Glutamatergic neuron (in vitro differentiated cells): ENCODE measurements around the gene GPR161. TPM values are rescaled to one million over a fixed set of nuclear protein-coding genes. Genes with fewer than 3 reads are reported as not detected.

Experiments used
- DNase-seq: peaks from one replicate; pipeline ENCODE4 v3.0.0; 2022
- H3K27ac Mint-ChIP-seq: one replicate; pipeline ENCODE4 v1.8.0; 2020; ENCODE audit warnings: mild to moderate bottlenecking, mixed read lengths, inconsistent platforms; ENCODE audit not compliant: unreplicated experiment
- H3K27me3 Mint-ChIP-seq: one replicate; pipeline ENCODE4 v1.8.0; 2020; ENCODE audit warnings: mild to moderate bottlenecking, moderate library complexity, mixed read lengths, inconsistent platforms; ENCODE audit not compliant: unreplicated experiment
- H3K36me3 Mint-ChIP-seq: one replicate; pipeline ENCODE4 v1.8.0; 2020; ENCODE audit warnings: mild to moderate bottlenecking, mixed read lengths, inconsistent platforms; ENCODE audit not compliant: unreplicated experiment
- H3K4me1 Mint-ChIP-seq: one replicate; pipeline ENCODE4 v1.8.0; 2020; ENCODE audit warnings: mild to moderate bottlenecking, low read depth, mixed read lengths, inconsistent platforms; ENCODE audit not compliant: unreplicated experiment
- H3K4me3 Mint-ChIP-seq: one replicate; pipeline ENCODE4 v1.8.0; 2020; ENCODE audit warnings: mild to moderate bottlenecking, mixed read lengths, inconsistent platforms; ENCODE audit not compliant: unreplicated experiment
- H3K9me3 Mint-ChIP-seq: one replicate; pipeline ENCODE4 v1.8.0; 2020; ENCODE audit warnings: mild to moderate bottlenecking, moderate library complexity, mixed read lengths, inconsistent platforms; ENCODE audit not compliant: unreplicated experiment
- total RNA-seq: library from RNA; stranded (reverse); fragmentation: NEBNext Ultra II Directional; extraction: Animal tissue kit (Norgen Biotek cat#: 25700); gene quantifications from one replicate; pipeline ENCODE4 v1.2.1, GENCODE V29; 2021; ENCODE audit not compliant: unreplicated experiment
- TF ChIP-seq, protein P1 (sequence below): fragments of 200-600 bp; sonication (generic); IDR thresholded peaks from one replicate; pipeline ENCODE4 v1.5.0; 2021; ENCODE audit not compliant: partially characterized antibody, unreplicated experiment

Gene GPR161
- total RNA-seq, 1 donor from 2014 or later, result 69.3 TPM

DNA sequence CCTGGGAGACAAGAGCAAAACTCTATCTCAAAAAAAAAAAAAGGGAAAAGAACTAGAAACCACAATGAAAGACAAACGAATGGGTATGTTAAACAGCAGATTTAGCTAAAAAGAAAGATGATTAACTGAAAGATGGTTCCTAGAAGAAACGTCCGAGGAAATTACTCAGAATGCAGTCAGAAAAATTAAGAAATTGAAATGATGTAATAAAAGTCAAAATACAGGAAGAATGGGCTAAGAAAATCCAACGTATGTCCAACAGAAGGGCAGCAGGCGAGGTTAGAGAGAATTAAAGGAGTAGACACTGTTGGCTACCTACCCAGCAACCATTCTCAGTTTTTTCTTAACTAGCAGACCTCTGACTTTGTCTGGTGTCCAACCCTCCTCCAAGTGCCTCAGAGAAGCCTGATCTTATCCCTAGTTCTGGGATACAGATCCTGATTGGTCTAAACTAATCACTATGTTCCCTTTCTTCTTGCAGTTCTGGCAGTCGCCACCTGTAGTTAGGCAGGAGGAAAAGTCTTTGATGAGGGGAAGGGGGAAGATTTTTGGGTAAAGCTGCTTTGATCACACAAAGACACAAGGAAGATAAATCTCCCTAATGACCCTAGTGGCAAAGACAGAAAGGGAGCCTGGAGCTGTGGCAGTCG, 25.7 kb downstream of the GPR161 start:
- no peak overlapping the region for H3K27ac Mint-ChIP-seq
- no peak for DNase-seq
- H3K36me3 Mint-ChIP-seq, result peaks cover 5% of the 10 kb centered on the region

DNA sequence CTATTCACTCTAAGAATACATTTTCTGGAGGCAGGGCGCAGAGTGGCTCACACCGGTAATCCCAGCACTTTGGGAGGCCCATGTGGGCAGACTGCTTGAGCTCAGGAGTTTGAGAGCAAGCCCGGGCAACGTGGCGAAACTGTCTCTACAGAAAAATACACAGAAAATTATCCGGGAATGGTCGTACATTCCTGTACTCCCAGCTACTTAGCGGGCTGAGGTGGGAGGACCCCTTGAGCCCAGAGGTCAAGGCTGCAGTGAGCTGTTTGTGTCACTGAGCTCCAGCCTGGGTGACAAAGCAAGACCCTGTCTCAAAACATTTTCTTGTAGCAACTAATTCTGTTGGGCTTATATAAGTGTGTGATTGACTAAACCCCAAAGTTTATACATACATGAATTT, 30.5 kb downstream of the GPR161 start:
- TF ChIP-seq, protein P1, sequence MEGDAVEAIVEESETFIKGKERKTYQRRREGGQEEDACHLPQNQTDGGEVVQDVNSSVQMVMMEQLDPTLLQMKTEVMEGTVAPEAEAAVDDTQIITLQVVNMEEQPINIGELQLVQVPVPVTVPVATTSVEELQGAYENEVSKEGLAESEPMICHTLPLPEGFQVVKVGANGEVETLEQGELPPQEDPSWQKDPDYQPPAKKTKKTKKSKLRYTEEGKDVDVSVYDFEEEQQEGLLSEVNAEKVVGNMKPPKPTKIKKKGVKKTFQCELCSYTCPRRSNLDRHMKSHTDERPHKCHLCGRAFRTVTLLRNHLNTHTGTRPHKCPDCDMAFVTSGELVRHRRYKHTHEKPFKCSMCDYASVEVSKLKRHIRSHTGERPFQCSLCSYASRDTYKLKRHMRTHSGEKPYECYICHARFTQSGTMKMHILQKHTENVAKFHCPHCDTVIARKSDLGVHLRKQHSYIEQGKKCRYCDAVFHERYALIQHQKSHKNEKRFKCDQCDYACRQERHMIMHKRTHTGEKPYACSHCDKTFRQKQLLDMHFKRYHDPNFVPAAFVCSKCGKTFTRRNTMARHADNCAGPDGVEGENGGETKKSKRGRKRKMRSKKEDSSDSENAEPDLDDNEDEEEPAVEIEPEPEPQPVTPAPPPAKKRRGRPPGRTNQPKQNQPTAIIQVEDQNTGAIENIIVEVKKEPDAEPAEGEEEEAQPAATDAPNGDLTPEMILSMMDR, result no peak
- Mint-ChIP-seq H3K36me3 (peaks cover 5% of the 10 kb centered on the region), H3K9me3 (peaks cover 1% of the 10 kb centered on the region), H3K4me1 (peaks cover 4% of the 10 kb centered on the region), H3K27me3 (peaks cover 4% of the 10 kb centered on the region), H3K27ac (no peak overlapping the region), H3K4me3 (no peak overlapping the region)
- DNase-seq, result no peak

More for the DNA sequence above, 25.7 kb downstream of the GPR161 start:
- Mint-ChIP-seq H3K9me3 (peaks cover 3% of the 10 kb centered on the region), H3K4me1 (peaks cover 19% of the 10 kb centered on the region), H3K27me3 (peaks cover 2% of the 10 kb centered on the region), H3K4me3 (no peak overlapping the region)
- TF ChIP-seq, protein P1, result no peak

DNA sequence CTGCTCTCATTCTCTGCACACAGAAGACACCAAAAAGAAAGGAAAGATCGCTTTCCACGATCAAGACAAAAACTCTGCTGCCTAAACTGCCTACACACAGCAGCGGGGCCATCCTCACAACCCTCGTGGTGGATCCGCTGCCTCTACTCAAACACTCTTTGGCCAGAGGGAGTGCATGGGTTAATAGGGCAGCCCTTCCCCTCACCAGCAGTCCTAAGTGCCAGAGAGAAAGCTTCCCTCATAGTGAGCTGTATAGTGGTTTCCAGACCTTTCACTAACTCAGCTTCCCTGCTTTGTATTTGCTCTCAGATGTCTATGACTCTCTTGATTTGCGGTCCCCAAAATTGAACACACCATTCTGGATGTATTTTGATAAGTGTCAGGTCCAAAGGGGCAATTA, 30.9 kb downstream of the GPR161 start:
- TF ChIP-seq, protein P1, result no peak
- Mint-ChIP-seq H3K4me3 (no peak overlapping the region), H3K27ac (peak overlapping the region; percentile 36), H3K9me3 (peaks cover 1% of the 10 kb centered on the region), H3K36me3 (peaks cover 5% of the 10 kb centered on the region), H3K4me1 (peaks cover 4% of the 10 kb centered on the region), H3K27me3 (peaks cover 4% of the 10 kb centered on the region)
- no peak for DNase-seq

DNA sequence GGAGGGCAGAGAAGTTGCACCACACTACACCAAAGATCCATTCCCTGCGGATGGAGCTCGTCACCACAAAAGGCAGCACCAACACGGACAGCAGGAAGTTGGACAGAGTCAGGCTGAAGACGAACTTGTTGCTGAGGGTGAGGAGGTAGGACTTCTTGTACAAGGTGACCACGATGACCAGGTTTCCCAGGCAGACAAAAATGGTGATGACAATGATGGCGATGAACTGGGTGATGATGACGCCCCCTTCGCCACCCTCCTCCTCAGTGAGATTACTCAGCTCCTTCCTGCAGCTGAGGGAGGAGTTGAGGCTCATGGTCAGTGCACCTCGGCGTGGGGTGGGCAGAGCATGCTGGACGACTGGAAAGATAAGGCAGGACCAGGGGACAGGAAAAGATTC, 32.2 kb downstream of the GPR161 start:
- TF ChIP-seq, protein P1, result no peak
- H3K27me3 Mint-ChIP-seq, result peaks cover 4% of the 10 kb centered on the region
- peaks cover 4% of the 10 kb centered on the region for H3K4me1 Mint-ChIP-seq
- H3K36me3 Mint-ChIP-seq, result peaks cover 5% of the 10 kb centered on the region
- H3K4me3 Mint-ChIP-seq, result no peak overlapping the region
- H3K9me3 Mint-ChIP-seq, result peaks cover 1% of the 10 kb centered on the region
- DNase-seq, result no peak
- H3K27ac Mint-ChIP-seq, result no peak overlapping the region

DNA sequence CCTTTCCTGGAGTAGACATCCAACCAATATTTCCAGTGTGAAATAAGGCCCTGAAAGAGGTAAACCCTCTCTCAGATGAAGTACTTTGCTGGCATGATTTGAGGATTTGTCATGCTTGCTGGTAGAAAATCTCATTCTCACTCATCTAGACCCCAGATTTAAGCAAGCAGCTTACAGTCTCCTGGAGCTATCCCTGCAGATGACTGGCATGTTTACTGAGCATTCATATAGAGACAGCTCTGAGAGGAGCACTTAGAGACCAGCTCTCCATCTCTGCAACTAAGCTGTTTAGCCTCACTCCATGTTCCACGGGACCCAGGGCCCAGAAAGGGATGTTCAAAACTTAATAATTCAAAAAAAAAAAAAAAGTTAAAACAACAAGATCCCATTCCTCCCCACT, 34.2 kb downstream of the GPR161 start:
- peaks cover 4% of the 10 kb centered on the region for H3K27me3 Mint-ChIP-seq
- peaks cover 6% of the 10 kb centered on the region for H3K9me3 Mint-ChIP-seq

More for the DNA sequence above, 34.2 kb downstream of the GPR161 start:
- Mint-ChIP-seq H3K4me3 (no peak overlapping the region), H3K4me1 (peaks cover 4% of the 10 kb centered on the region), H3K36me3 (peaks cover 9% of the 10 kb centered on the region), H3K27ac (no peak overlapping the region)
- TF ChIP-seq, protein P1, result no peak
- DNase-seq, result no peak
